Fibroblast of lung (primary cell): Measurements from ENCODE around the gene KRT4. TPM values are rescaled to one million over a fixed set of nuclear protein-coding genes. Genes with fewer than 3 reads are reported as not detected.

ENCODE experiments used
- DNase-seq, 2 donors: peaks; one replicate each; pipeline versions ENCODE4 v3.0.0 to v3.0.0-alpha.2; 2010; ENCODE audit warnings: low read depth in 2 of 2
- H2AFZ ChIP-seq: 2 replicates; pipeline ENCODE4 v1.5.1; 2012; ENCODE audit warnings: low read length, control low read depth, inconsistent platforms
- H3K27ac ChIP-seq: 2 replicates; pipeline ENCODE4 v1.5.1; 2011; ENCODE audit warnings: low read length, control low read depth; ENCODE audit not compliant: insufficient read depth
- H3K27me3 ChIP-seq: 2 replicates; pipeline ENCODE4 v1.5.1; 2011; ENCODE audit warnings: mild to moderate bottlenecking, low read length; ENCODE audit not compliant: control insufficient read depth, insufficient read depth
- H3K36me3 ChIP-seq: 2 replicates; pipeline ENCODE4 v1.5.1; 2011; ENCODE audit warnings: low read length; ENCODE audit not compliant: control insufficient read depth, insufficient read depth
- H3K4me1 ChIP-seq: 2 replicates; pipeline ENCODE4 v1.5.1; 2011; ENCODE audit warnings: low read length; ENCODE audit not compliant: control insufficient read depth, insufficient read depth; ENCODE audit errors: extremely low read depth
- H3K4me2 ChIP-seq: 2 replicates; pipeline ENCODE4 v1.5.1; 2011; ENCODE audit warnings: low read length, control low read depth; ENCODE audit not compliant: insufficient read depth; ENCODE audit errors: extremely low read depth
- H3K4me3 ChIP-seq, 4 experiments: fragments of 200-600 bp in 1 of 4; sonication (generic) in 1 of 4; replicated peaks in 1 of 4; 2 replicates each; pipeline ENCODE4 v1.5.1; 2011 to 2016; ENCODE audit warnings: low read length in 4 of 4, low read depth in 3 of 4, mild to moderate bottlenecking in 3 of 4, control low read depth in 2 of 4, inconsistent platforms in 1 of 4, mixed read lengths in 1 of 4; ENCODE audit not compliant: insufficient read depth in 1 of 4; ENCODE audit errors: control extremely low read depth in 1 of 4
- H3K79me2 ChIP-seq: 2 replicates; pipeline ENCODE4 v1.5.1; 2012; ENCODE audit warnings: mild to moderate bottlenecking, low read length, inconsistent platforms; ENCODE audit not compliant: control insufficient read depth, insufficient read depth
- H3K9ac ChIP-seq: 2 replicates; pipeline ENCODE4 v1.5.1; 2011; ENCODE audit warnings: mild to moderate bottlenecking, low read length, control low read depth; ENCODE audit not compliant: insufficient read depth
- H3K9me3 ChIP-seq: 2 replicates; pipeline ENCODE4 v1.5.1; 2012; ENCODE audit warnings: low read depth, low read length; ENCODE audit not compliant: control insufficient read depth, insufficient read depth
- H4K20me1 ChIP-seq: 2 replicates; pipeline ENCODE4 v1.5.1; 2011; ENCODE audit warnings: low read length; ENCODE audit not compliant: control insufficient read depth, insufficient read depth; ENCODE audit errors: extremely low read depth
- EZH2 ChIP-seq: IDR thresholded peaks from 2 replicates; pipeline ENCODE4 v1.5.1; 2012; ENCODE audit warnings: low read length, control low read depth, mild to moderate bottlenecking; ENCODE audit errors: missing control alignments
- polyA plus RNA-seq, 2 donors: library from polyadenylated mRNA; depleted of rRNA in 1 of 2; stranded (reverse) in 1 of 2; unstranded in 1 of 2; fragments of >200 nt; gene quantifications; 2 replicates each; pipeline ENCODE4 v1.2.1, GENCODE V29; 2011 to 2012; ENCODE audit warnings: missing spikeins in 1 of 2
- total RNA-seq: library from RNA; depleted of rRNA; stranded (reverse); fragments of >200 nt; gene quantifications from 2 replicates; pipeline ENCODE4 v1.2.1, GENCODE V29; 2014
- TF ChIP-seq, protein P1 (sequence below), 2 donors: IDR thresholded peaks in 1 of 2; conservative IDR thresholded peaks in 1 of 2; 1 replicate in 1 of 2; 2 replicates in 1 of 2; pipeline ENCODE4 v1.5.1; 2011 to 2012; ENCODE audit warnings: low read length in 2 of 2, control low read depth in 1 of 2, inconsistent platforms in 1 of 2, low read depth in 1 of 2, mild to moderate bottlenecking in 1 of 2

The KRT4 gene
- total and polyA plus RNA-seq, 2 donors (not counting 1 experiment from before 2014, with no cell fraction given), result under 0.01 to 0.23 TPM

DNA sequence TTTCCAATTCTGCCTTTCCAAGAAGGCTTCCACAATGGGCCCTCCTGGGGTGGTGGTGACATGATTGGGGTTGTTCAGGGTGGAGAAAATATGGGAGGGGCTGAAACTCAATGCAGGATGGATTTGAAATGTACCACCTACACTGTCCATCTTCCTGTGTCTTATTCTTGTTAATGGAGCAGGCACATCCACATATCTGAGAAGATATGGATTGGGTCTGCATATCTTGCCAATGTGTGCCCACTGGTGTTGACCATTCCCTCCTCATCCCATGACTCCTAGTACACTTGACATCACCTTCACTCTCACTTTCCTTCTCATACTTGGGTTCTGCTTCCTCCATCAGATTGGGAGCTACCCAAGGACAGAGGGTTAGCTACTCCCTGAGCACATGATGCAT, 44.0 kb downstream of the KRT4 start:
- no peaks in the 10 kb centered on the region for H3K9me3 ChIP-seq
- H4K20me1 ChIP-seq, result no peaks in the 10 kb centered on the region
- TF ChIP-seq, protein P1, sequence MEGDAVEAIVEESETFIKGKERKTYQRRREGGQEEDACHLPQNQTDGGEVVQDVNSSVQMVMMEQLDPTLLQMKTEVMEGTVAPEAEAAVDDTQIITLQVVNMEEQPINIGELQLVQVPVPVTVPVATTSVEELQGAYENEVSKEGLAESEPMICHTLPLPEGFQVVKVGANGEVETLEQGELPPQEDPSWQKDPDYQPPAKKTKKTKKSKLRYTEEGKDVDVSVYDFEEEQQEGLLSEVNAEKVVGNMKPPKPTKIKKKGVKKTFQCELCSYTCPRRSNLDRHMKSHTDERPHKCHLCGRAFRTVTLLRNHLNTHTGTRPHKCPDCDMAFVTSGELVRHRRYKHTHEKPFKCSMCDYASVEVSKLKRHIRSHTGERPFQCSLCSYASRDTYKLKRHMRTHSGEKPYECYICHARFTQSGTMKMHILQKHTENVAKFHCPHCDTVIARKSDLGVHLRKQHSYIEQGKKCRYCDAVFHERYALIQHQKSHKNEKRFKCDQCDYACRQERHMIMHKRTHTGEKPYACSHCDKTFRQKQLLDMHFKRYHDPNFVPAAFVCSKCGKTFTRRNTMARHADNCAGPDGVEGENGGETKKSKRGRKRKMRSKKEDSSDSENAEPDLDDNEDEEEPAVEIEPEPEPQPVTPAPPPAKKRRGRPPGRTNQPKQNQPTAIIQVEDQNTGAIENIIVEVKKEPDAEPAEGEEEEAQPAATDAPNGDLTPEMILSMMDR (conservative IDR thresholded peaks at IDR 0.05 in 1 of 2, IDR thresholded peaks at IDR 0.05 in 1 of 2; ENCODE audit: low read depth in 1 of 2, low read length in 2 of 2), result no peak
- no peak for TF ChIP-seq EZH2
- no peak overlapping the region for H3K9ac ChIP-seq
- no peaks in the 10 kb centered on the region for H3K36me3 ChIP-seq
- no peak overlapping the region for H2AFZ ChIP-seq
- no peak for DNase-seq
- no peak overlapping the region for H3K4me3 ChIP-seq
- H3K4me1 ChIP-seq, result no peaks in the 10 kb centered on the region
- H3K27ac ChIP-seq, result no peak overlapping the region
- H3K79me2 ChIP-seq, result no peaks in the 10 kb centered on the region
- peaks cover 14% of the 10 kb centered on the region for H3K27me3 ChIP-seq
- H3K4me2 ChIP-seq, result no peak overlapping the region

DNA sequence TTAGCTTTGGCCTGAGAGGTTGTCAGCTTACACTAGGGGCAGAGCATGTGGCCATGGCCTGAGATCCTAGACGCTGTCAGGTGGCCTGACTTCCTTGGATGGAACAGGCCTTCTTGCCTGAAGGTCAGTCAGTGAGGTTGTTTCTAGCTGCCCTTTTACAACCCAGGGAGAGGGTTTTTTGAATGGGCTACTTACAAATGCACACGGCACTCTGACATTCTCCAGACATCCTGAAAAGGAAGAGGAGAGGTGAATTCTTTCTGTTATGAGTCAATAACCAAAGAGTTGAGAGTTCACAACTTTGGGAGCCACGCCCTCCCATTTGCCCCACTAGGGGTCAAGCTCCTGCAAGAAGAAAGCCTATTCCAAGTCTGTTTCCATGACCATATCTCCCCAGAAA, 44.6 kb downstream of the KRT4 start:
- TF ChIP-seq, protein P1 (conservative IDR thresholded peaks at IDR 0.05 in 1 of 2, IDR thresholded peaks at IDR 0.05 in 1 of 2; ENCODE audit: low read depth in 1 of 2, low read length in 2 of 2), result no peak
- TF ChIP-seq EZH2, result no peak
- Histone ChIP-seq H3K27me3 (peaks cover 14% of the 10 kb centered on the region), H2AFZ (no peak overlapping the region), H3K4me1 (no peaks in the 10 kb centered on the region), H3K4me3 (no peak overlapping the region), H4K20me1 (no peaks in the 10 kb centered on the region), H3K4me2 (no peak overlapping the region), H3K9me3 (no peaks in the 10 kb centered on the region), H3K79me2 (no peaks in the 10 kb centered on the region), H3K27ac (no peak overlapping the region), H3K36me3 (no peaks in the 10 kb centered on the region), H3K9ac (no peak overlapping the region)
- DNase-seq, result no peak

DNA sequence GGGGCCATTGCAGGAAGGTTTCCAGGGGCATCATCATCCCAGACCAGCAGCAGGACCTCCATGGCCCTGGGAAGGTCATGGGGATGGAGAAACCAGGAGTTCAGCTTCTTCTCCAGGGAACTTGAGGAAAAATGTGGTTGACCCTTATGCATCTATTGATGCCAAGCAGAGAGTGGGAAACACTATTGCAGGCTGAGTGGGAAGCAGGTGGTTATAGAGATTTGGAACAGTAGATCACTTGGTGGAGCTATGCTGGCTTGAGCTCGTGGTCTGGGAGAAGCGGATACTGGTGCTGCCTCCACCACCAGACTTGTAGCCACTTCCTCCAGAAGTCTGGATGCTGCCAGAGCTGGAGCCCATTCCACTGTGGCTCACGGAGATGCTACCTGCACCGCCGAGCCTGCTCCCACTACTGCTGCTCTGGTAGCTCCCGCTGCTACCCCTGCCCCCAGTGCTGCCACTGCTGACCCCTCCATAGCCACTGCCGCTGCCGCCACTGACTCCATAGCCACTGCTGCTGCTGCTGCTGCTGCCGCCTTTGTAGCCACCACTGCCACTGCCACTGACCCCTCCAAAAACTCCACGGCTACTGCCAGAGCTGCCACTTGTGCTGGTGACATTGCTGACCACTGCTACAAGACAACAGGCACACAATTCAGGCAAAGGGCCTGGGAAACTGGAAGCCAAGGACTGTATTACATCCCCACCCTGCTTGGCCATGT, 45.3 kb downstream of the KRT4 start:
- H3K4me2 ChIP-seq, result no peak overlapping the region
- no peak overlapping the region for H2AFZ ChIP-seq
- H3K36me3 ChIP-seq, result no peaks in the 10 kb centered on the region
- H3K27ac ChIP-seq, result no peak overlapping the region
- H4K20me1 ChIP-seq, result no peaks in the 10 kb centered on the region
- H3K9ac ChIP-seq, result no peak overlapping the region
- H3K4me3 ChIP-seq, result no peak overlapping the region
- H3K79me2 ChIP-seq, result no peaks in the 10 kb centered on the region
- H3K4me1 ChIP-seq, result no peaks in the 10 kb centered on the region
- no peaks in the 10 kb centered on the region for H3K9me3 ChIP-seq
- TF ChIP-seq EZH2, result no peak
- TF ChIP-seq, protein P1 (conservative IDR thresholded peaks at IDR 0.05 in 1 of 2, IDR thresholded peaks at IDR 0.05 in 1 of 2; ENCODE audit: low read depth in 1 of 2, low read length in 2 of 2), result no peak
- no peak for DNase-seq
- H3K27me3 ChIP-seq, result peaks cover 7% of the 10 kb centered on the region
